Stimulated activated CD8-positive, alpha-beta memory T cell treated with anti-CD3 and anti-CD28 coated beads, Interleukin-7, amount 100 ng/mL, for 48 hours (primary cell): Measurements from ENCODE around the gene GYPC.
"Not testable (repeated sequence)": the region's sequence is repeated elsewhere in the genome, so short reads cannot be mapped to it uniquely, and the experiment has no call there.

Experiments used
- DNase-seq, 2 donors: peaks; one replicate each; pipeline ENCODE4 v3.0.0-alpha.2; 2020; ENCODE audit warnings: low read depth in 1 of 2; ENCODE audit errors: extremely low read depth in 1 of 2

The GYPC gene

GRCh38 chr2:126668254-126668653, 12.3 kb downstream of the GYPC start:
- no peak for DNase-seq

- DNase-seq, result no peak
Observed at GRCh38 chr2:126669772-126670171, 13.8 kb downstream of the GYPC start.

GRCh38 chr2:126671488-126671887, 15.5 kb downstream of the GYPC start:
- DNase-seq, result no peak

- DNase-seq, result no peak
Observed at GRCh38 chr2:126672980-126673605, 17.1 kb downstream of the GYPC start.

- DNase-seq, result no peak
Observed at GRCh38 chr2:126674075-126674744, 18.3 kb downstream of the GYPC start.

- no peak for DNase-seq
Observed at GRCh38 chr2:126675637-126676036, 19.7 kb downstream of the GYPC start.

GRCh38 chr2:126676221-126677175, 20.5 kb downstream of the GYPC start:
- DNase-seq, result no peak

- no peak for DNase-seq
Observed at GRCh38 chr2:126677176-126677538, 21.2 kb downstream of the GYPC start.

- no peak for DNase-seq
Observed at GRCh38 chr2:126678269-126679065, 22.5 kb downstream of the GYPC start.

- no peak for DNase-seq
Observed at GRCh38 chr2:126679094-126679713, 23.2 kb downstream of the GYPC start.

- DNase-seq, result no peak
Observed at GRCh38 chr2:126681505-126681904, 25.5 kb downstream of the GYPC start.

- DNase-seq, result no peak
Observed at GRCh38 chr2:126685629-126686028, 29.7 kb downstream of the GYPC start.

- no peak for DNase-seq
Observed at GRCh38 chr2:126686286-126686685, 30.3 kb downstream of the GYPC start.

GRCh38 chr2:126686841-126687485, 31.0 kb downstream of the GYPC start:
- DNase-seq, result no peak

GRCh38 chr2:126687503-126687902, 31.5 kb downstream of the GYPC start:
- DNase-seq, result no peak

- not testable (repeated sequence) for DNase-seq
Observed at GRCh38 chr2:126688594-126688993, 32.6 kb downstream of the GYPC start.

GRCh38 chr2:126692241-126692640, 36.3 kb downstream of the GYPC start:
- not testable (repeated sequence) for DNase-seq

GRCh38 chr2:126692934-126693592, 37.1 kb downstream of the GYPC start:
- DNase-seq, result not testable (repeated sequence)
